NCI-H748 treated with DMSO at 0.1 percent for 48 hours (cell line): ENCODE data around the gene RGL1.

Experiments
- DNase-seq: peaks from one replicate; lab custom pipeline; 2025; lab: John Stamatoyannopoulos, UW

RGL1 gene

DNA sequence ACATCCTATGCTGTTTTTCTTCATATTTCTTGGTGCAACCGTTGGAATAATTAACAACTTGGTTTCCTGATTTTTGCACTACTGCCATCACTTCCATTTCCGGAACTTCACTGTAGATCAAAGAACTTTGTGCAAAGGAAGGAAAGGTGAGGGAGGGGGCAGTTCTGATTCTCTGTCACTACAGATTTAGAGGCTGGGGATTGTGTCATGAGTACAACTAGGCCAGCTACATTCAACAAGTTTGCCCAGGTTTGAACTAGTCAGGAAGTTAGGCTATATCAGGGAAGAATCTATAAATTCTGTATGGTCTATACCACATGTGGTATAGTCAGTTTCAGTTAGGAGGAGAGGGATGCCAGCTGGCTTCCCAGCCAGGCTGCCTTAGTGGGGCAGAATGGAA lies 84.2 kb downstream of the RGL1 start:
- no peak for DNase-seq

DNA sequence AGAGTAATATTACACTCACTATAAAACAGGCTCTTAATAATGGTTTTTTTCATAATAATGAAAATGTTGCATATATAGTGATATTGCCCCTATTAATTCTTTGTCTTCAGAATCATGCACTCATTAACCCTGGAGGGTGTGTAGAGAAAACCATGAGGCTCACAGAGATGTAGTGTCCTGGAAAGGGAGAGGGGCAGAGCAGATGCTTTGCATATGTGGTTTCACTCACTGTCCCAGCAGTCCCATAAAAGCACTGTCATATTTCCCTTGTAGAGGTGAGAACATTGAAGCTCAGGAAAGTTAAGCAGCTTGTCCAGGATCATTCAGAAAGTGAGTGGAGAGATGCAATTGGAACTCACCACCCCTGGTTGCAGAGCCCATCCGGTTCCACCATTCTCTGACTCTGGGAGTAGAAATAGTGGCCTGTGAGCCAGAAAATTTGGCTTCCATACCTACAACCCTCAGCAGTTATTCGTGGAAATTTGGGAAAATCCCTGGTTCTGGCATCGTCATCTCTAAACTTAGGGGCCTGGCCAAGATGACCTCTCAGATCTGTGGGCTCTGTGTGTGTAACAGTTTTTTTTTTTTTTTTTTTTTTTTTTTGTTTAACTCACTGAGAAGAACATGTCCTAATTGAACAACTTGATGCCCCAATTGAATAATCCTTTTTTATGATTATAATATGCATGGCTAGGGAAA lies 86.4 kb downstream of the RGL1 start:
- DNase-seq: no peak

DNA sequence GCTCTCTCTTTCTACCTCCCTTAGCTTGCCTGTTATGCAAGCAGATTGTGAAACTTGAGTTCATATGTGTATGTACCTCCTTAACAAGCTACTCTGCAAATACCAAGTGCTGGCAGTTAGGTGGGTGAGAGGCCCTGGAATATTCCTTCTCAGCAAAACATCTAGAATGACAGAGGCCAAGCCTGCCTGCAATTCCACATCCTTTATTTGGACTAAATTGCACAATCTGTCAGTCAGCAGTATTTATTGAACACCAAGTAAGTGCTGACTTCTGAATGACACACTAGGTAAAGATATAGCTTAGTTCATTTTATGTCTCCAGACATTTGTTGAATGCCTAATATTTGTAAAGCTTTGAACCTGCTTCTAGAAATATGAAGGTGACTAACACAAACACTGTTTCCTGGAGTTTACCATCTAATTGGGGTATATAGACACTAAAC lies 87.5 kb downstream of the RGL1 start:
- DNase-seq: no peak

DNA sequence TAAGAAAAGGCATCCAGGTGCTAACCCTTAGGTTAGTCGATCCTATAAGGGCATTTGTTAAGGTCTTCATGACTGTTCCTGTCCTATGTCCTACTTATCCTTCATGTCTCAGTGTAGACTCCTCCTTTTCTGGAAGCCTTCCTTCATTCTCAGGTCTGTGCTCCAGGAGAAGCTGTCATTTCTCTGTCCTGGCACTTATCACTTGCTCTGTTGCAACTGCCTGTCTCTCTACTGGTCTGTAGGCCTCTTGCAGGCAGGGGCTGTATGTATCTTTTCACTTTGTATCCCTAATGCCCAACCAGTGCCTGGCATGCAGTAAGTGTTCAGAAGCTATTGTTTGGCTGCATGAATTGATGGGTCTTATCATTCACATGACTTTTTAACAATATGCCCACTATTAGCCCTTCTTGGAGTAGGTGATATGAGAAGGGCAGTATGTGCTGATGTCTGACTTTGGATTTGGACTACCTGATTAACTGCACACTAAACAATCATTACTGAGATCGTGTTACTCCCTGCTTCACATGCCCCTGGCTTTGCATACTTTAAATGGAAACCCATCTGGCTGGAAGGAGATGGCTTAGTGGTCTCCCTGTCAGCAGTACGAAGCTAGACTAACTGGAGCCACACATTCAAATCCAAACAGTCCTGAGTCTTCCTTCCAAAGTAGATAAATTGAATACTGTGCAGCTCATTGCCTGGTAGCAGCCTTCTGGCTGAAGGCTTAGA lies 88.8 kb downstream of the RGL1 start:
- DNase-seq: no peak

DNA sequence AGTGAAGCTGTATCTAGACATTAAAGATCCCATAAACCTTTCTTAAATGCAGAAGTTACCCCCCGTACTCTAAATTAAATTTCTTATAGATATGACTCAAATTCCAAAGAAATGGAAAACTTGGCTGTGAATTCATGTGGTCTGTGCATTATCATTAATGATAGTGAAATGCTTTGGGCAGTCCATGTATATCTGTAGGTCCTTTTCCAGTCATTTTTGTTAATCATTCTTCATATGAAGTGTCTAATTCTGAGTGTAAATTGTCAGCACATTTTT lies 89.3 kb downstream of the RGL1 start:
- no peak for DNase-seq

DNA sequence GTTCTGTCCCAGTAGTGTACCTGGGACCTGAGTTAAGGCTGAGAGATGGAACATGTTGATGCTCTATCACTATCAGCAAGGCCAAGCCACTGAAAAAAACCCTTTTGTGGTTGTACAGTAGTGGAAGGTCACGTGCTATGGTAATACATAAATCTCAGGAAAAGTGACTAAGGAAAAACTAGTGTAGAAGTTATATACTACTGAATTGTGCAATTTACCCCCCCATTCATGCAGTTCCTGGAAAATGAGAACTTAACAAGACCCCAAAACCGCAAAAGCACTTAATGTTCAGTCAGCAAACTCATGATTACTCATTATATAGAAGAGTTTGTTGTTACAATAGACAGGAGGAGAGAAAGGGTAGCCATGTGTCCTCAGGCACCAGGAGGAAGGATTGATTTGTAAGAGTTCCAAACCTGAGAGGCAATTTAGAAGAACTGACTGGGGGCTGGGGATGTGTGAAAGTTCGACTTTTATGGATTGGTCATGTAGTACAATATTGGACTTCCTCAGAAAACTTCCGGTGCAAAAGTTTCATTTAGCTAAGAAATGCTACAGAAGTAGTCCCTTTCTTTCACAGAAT lies 91.6 kb downstream of the RGL1 start:
- no peak for DNase-seq

DNA sequence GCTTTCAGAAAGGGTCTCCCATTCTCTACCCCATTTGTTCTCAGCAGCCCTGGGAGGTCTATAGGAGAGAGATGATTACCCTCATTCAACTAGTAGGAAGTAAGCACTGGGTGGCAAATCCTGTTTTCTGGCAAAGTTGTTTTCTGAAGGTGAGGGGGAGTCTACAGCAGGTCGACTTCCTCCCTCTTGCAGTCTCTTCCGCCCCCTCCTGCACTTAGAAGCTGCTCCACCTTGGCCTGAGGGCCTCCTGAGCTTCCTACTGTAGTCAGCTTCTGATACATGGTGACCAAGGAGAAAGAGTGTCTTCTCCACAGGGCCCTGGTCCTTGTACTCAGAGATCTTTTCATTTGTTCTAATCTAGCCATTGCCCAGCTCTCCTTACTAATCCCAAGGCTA lies 93.1 kb downstream of the RGL1 start:
- DNase-seq: no peak

DNA sequence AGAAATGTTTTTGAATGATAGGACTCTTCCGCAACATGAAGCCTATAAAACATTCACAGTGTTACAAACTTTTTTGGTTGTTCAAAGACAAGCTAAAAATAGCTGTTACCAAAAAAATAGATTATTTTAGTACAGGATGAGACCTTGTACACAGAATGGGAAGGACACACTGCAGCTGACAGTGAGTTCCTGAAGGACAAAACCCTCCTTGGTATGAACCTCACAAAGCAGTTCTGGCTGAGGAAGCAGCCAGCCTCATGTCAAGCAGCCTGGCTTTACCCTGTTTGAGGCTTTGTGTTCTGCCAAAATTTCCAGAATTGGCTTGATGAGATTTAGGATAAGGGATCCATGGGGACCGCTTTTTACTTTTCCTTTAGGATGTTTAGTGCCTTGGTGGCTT lies 93.7 kb downstream of the RGL1 start:
- DNase-seq: no peak

DNA sequence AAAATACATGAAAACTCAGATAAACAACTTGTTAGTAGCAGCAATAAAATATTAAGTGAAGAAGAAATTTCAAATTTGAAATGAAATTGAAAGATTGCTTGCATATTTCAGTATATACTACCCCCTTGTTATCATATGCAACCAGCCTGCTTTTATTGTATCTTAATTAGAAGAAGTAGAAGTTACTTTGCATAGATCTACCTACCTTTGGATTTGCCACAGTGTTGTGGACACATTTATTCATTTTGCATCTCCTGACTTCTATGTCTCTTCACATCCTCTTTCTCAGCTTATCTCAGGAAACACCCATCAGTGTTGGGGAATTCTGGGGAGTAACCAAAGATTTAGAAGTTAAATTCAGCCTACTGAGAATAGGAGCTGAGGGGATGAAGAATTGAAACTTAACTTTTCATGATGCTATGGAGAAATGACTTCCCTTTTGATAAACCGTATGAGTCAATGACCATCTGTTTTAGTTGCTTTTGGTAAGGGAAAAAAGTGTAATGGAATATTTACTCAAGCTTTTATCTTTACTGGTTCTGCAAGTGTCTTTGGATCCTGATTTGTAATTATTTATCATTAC lies 96.9 kb downstream of the RGL1 start:
- no peak for DNase-seq

DNA sequence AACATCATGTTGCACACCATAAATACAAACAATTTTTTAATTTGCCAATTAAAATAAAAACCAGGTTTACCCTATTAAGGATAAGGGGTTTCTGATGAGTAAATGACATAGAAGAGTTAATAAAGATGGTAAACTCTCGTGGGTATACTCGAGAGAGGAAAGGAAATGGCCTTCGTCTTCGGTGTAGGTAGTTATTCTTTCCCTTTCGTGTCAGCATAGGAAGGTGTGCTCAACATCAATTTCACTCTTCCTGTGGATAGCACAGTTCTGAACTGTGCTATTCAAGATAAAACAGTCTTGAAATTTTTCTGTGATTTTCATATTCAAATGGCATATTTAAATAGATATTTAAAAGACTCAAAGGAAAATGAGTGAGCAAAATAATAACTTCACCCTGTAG lies 98.2 kb downstream of the RGL1 start:
- DNase-seq: no peak

DNA sequence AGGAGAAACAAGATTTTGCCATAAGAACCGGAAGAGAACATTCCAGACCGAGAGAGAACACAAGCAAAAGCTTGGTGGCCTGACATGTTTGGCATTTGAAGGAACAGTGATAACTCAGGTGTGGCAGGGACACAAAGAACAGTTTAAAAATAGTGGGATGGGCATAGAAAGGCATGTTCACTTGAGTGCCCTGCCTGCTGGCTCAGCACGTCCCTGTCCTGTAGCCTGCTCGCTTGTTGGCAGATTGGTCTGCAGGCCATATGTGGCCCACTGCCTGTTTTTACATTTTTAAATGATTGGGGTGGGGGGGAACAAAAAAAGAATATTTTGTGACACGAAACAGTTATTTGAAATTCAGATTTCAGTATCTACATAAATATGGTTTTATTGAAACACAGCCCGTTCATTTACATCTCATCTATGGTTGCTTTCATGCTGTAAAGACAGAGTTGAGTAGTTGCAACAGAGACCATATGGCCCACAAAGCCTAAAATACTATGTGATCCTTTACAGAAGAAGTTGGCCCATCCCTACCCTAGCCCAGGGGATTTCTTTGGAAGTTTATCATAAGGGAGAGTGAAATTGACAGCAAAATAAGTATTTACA lies 100.7 kb downstream of the RGL1 start:
- DNase-seq: no peak

DNA sequence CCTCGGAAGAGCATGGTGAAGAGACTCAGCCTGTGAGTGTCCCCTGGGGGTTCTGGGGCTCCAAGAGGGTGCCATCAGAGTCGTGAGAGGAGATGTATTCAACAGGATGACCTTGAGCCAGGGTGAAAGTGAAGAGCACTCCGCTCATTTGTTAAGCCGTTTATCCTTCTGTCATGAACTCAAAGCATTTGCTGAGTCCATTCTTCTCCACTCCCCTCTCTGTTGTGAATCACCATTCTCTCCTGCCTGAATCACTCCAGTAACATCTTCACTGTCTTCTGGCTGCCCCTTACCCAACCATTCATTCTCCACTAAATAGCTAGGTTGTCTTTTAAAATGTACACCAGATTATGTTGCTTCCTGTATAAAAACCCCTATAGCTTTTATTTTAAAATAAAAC lies 102.2 kb downstream of the RGL1 start:
- no peak for DNase-seq

DNA sequence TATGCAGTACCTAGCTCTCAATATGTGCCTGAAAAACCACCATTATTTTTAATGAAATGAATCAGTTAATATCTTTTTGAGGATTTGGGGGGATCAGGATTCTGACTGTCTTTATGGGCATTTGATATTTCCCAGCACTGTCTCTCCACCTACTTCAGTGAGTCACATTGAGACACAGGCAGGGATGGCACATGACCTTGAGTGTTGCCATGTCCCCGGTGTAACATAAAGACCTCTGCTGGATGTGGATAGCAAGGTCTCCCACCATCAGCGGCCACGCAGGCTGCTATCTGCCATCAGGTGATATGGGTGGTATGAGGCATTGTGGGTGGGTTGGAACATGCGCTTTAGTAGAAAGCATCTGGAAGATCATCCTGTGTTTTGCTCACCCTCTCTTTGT lies 103.2 kb downstream of the RGL1 start:
- no peak for DNase-seq

DNA sequence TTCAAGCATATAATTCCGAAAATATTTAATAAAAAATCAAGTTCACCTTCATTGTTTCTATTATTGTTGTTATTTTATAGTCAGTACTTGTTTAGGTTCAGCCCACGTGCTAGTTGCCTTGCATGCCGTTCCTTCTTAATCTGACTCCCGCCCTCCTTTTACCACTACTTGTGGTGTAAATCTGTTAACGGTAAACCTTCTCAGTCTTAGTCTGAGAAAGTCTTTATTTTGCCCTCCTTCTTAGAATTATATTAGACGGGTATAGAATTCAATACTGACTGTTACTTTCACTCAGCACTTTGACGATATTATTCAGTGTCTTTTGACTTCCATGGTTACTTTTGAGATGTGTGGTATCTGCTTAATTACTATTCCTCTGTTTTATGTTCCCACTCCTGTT lies 104.8 kb downstream of the RGL1 start:
- no peak for DNase-seq

DNA sequence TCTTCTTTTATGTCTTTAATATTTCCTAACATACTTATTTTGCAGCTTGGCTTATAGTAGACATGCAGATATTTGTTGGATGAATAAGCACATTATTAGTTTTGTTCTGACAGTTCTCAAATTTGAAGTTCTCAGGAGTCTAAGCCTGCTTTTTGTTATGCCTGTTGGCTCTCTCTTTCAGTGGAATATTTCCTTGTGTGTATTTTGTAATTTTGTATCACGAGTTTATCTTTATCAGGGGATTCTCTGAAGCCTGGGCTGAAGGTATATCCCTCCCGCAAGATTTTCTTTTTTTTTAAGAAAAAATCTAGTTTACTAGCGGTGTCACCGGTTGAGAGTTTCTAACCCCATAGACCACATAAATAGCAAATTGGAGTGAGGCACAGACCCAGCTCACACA lies 105.9 kb downstream of the RGL1 start:
- no peak for DNase-seq

DNA sequence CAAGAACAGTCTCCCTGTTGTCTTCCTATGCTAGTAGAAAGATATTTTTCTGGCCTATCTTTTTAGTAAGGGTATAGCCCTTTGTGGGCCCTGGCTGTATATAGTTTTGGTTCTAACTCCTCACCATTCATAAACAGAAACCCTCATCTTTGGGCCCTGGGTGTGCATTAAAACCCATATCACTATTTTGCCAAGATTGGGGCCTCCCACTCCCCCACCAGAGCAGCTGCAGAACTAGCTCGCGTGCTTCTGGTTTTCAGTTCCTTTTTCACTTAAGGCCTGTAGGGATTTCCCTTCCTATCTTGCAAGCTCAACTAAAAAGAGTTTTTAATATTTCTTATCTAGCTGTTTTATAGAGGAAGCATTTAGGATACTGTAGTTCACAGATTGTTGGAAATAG lies 106.4 kb downstream of the RGL1 start:
- DNase-seq: no peak

DNA sequence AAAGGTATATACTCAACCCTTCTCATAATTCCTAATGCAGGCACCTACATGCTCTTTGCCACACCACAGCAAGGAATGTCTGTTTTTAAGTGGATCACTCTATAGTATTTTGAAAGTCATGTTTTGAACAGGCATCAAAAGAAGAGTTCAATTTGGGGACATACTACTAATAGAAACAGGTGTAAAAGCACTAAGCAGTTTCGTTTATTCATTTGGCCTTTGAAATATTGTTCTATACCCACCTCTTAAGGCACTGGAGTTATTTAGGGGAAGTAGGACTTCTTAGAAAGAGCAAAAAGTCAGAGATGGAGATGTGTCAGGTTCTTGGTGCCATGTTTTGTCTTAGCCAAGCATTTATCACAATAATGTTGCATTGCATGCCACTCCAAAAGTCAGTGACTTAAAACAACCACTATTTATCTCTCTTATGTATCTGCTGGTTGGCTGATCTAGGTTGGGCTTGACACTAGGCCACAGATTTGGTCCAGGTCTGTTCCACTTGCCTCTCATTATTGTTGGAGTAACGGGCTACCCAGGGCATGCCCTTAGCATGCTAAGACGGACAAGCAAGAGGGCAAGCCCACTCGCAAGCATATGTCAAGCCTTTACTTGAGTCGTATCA lies 107.5 kb downstream of the RGL1 start:
- DNase-seq: no peak

DNA sequence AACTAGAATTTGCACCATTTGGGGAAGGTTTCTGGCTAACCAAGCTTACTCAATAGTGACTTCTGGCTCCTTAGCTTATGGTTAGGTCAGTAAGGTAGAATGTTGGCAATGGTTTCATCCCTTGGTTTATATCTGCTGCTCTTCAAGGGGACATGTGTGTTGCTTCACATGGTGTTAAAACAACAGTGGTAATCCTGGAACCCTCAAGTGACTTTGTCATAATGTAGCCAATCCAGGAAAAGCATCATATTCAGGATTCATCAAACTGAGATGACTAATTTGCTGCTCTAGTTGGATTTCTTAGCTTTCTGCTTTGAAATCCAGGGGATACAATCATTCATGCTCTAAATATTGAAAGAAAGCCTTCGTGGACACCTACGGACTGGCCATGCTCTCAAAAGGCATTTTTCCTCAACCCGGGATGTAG lies 108.7 kb downstream of the RGL1 start:
- DNase-seq: no peak

DNA sequence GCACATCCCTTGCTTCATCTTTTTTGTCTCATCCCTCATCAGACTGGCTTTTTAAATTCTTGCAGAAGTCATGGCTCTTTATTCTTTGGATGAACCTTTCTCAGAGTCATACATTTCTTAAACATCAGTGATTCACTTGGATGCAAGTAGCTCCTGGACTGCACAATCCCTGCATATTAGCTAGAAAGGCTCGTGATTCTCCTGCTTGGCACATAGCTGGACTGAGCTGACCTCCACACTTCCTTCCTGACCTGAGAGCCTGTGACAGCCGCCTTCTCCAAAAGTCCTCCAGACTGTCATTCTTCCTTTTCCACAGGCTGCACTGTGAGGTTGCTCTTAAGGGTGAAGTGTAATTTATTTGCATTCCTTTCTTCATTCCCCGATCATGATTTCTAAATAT lies 109.4 kb downstream of the RGL1 start:
- no peak for DNase-seq

DNA sequence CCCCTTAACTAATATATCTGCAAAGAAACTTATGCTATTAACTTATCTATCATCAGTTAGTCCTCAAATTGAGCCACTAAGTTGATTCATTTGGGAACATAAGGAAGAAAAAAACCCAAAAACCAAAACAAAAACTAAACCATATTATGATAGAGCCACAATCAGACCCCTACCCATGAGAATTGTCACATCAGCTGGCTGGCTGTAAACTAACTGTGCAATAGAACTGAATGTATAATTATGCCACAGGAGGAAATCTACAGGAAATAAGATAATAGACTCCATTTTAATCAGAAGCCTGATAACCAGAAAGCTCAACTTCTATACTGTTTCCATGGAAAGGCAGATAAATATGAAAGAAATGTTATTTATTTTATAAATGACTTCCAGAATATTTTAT lies 110.0 kb downstream of the RGL1 start:
- no peak for DNase-seq

DNA sequence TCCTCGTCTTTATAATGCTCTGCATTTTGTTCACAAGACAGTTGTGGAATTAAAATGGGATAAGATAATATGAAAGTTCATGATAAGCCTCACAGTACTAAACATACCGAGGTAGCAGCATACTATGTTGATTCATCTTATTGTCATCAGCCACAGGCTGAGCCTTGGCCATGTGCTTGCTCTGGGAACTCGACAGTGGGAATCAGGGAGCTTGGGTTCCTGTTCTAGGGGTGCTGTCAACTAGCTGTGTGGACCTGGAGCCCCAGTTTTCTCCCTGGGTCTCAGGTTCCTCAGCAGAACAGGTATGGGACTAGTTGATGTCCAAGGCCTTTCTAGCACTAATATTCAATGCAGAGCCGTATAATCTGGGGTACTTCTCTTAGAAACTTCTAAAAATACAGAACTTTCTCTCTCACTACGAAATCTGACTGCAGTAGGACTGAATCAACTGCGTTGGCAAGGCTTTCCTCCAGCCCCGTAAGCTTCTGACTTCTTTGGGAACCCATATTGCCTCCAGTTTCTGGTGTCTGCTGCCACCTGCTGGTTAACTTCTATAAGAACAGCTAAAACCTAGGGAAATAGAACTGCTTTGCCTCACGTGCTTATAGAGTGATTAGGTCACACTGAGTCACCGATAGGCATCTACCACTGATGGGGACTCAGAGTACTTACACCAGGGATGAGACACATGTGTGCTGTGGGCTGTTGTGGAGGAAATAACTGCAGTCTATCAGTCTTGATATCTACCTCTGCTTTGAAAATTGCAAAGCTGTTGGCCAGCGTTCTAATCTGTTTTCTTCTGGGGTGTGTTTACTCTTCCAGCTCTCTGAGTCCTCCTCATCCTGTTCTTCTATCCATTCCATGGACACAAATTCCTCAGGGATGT lies 110.9 kb downstream of the RGL1 start:
- peak; percentile 16 for DNase-seq

DNA sequence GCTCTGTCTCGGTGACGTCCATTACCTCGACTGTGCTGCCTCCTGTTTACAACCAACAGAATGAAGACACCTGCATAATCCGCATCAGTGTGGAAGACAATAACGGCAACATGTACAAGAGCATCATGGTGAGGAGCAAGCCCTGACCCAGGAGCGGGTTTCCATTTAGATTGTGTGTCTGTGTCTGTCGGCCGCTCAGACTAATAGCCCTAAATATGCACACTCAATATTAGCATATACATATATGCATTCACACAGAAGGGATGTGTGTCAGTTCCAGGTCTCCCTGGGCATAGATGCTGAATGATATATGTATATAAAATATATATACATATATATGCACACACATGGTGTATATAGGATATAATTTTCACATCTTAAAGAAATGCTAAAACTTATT lies 111.7 kb downstream of the RGL1 start:
- DNase-seq: no peak
